Measurements from ENCODE around the gene BRME1. TPM values are rescaled to one million over a fixed set of nuclear protein-coding genes. Genes with fewer than 3 reads are reported as not detected.
"Not testable (repeated sequence)": the region's sequence is repeated elsewhere in the genome, so short reads cannot be mapped to it uniquely, and the experiment has no call there.

Gene BRME1
- polyA plus RNA-seq, 3 donors, result 1.1 to 3.7 (median 2.9) TPM

DNA sequence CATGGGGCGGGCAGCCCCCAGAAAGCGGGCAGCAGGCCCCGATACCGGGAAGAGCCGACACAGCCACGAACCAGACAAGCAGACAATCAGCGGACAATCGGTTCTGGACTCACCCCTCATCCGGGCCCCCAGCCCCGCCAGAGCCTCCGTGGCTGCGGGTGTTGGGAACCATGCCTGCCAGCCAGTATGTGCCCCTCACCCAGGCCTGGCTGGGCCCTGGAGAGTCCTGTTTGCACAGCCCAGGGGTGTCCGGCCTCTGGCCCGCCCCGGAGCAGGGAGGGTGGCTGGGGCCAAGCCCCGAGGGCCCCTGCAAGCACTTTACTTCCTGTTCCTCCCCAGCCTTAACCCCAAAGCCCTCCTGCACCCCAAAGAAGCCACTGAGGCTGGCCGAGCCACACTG is 24.5 kb upstream of the BRME1 start:
- 83 to 86% (median 85%) methylated on average over 13 to 17 of the region's 17 CpGs for WGBS, 3 donors
- H3K27ac ChIP-seq (ENCODE audit: low read depth, low read length), result no peak overlapping the region

DNA sequence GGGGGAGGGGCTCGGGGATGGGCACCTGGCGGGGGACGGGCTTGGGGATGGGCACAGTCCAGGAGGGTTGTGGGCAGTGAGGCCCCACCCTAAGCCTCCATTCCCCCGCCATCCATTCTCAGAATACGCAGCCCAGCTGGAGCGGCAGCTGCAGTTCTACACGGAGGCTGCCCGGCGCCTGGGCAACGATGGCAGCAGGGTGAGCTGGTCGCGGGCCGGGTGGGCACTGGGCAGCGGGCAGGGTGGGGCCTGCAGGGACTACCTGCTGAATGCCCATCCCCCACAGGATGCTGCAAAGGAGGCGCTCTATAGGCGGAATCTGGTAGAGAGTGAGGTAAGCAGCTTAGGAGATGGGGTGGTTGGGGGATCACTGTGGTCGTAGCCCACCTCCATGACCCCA is 24.0 kb upstream of the BRME1 start:
- 89 to 94% (median 89%) methylated on average over 13 to 17 of the region's 17 CpGs for WGBS, 3 donors
- H3K27ac ChIP-seq (ENCODE audit: low read depth, low read length), result no peak overlapping the region

DNA sequence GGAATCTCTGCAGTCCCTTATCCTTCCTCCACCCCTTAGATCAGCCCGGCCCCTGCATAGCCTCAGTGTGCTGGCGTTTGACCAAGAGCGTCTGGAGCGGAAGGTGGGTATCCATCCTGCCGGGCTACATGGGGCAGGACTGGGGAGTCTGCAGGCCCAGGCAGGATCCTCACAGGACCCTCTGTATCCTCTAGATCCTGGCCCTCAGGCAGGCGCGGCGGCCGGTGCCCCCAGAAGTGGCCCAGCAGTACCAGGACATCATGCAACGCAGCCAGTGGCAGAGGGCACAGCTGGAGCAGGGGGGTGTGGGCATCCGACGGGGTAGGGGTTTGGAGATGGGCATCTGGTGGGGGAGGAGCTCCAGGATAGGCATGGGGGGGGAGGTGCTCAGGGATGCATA is 23.4 kb upstream of the BRME1 start:
- H3K27ac ChIP-seq (ENCODE audit: low read depth, low read length), result no peak overlapping the region
- WGBS, 3 donors, result 87 to 89% (median 88%) methylated on average over 12 of the region's 12 CpGs

DNA sequence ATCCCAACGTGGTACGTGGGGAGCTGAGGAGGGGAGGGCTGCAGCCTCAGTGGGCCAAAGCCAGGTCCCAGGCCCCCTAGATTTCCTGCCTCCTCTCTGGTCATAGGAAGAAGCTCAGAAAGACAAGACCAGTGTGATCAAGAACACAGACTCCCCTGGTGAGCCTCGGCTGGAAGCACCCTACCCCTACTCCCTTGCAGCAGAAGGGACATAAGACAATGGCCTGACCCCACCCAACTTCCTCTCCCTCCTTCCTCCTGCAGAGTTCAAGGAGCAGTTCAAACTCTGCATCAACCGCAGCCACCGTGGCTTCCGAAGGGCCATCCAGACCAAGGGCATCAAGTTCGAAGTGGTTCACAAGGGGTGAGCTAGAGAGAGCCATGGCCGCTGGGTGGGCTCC is 20.8 kb upstream of the BRME1 start:
- 62 to 90% (median 67%) methylated on average over 8 of the region's 8 CpGs for WGBS, 3 donors
- H3K27ac ChIP-seq (ENCODE audit: low read depth, low read length), result no peak overlapping the region

DNA sequence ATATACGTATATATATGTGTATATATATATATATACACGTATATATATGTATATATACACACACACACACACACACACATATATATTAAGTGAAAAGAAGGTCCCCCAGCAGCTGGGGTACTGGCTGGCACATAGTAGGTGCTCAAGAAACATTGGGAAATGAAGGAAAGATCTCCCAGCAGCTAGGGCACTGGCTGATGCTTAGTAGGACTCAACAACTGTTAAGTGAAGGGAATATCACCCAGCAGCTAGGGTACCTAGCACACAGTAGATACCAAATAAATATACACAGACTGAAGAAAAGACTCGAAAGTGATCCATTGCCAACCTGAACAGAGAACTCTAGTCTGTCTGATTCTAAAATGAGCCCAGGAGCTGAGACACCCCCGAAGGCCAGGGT is 20.1 kb upstream of the BRME1 start:
- WGBS, 3 donors, result 79 to 92% (median 83%) methylated on average over 4 of the region's 4 CpGs

DNA sequence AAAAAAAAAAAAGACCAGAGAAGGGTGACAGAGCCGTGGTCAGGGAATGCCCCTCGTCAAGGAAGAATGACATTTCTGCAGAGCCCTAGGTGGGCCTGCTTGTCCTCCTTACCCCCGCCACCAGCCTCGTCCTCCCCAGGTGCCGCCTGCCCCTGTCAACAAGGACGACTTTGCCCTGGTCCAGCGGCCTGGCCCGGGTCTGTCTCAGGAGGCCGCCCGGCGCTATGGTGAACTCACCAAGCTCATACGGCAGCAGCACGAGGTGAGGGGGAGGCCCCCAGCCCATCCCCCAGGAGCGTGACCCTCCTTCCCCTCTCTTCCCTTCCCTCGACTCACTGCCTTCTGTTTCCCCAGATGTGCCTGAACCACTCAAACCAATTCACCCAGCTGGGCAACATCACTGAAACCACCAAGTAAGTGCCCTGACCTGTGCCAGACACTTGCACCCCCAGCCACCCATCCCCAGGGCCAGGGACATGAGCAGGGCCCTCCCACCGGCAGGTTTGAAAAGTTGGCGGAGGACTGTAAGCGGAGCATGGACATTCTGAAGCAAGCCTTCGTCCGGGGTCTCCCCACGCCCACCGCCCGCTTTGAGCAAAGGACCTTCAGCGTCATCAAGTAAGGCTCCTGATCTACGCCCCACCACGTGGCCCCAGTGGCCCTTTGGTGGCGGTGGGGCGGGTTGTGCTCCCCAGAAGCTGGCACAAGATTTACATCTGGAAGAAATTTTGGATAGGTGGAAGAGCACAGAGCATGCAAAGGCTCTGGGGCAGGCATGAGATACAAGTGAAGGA is 17.5 kb upstream of the BRME1 start:
- 95 to 96% (median 95%) methylated on average over 25 to 28 of the region's 28 CpGs for WGBS, 3 donors
- H3K27ac ChIP-seq (ENCODE audit: low read depth, low read length), result no peak overlapping the region

More for the DNA sequence above, 20.1 kb upstream of the BRME1 start:
- no peak overlapping the region for H3K27ac ChIP-seq (ENCODE audit: low read depth, low read length)

DNA sequence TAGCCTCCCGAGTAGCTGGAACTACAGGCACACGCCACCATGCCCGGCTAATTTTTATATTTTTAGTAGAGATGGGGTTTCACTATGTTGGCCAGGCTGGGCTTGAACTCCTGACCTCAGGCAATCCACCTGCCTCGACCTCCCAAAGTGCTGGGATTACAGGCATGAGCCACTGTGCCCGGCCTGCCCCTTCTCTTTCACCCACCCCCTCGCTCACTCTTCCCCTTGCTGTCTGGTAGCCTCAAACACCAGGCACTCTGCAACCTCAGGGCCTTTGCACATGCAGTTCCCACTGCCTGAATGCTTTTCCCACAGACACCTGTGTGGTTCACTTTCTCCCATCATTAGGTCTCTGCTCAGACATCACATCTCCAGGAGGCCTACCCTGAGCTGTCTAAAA is 16.2 kb upstream of the BRME1 start:
- H3K27ac ChIP-seq (ENCODE audit: low read depth, low read length), result not testable (repeated sequence)
- WGBS, 3 donors, result 95 to 98% (median 97%) methylated on average over 6 of the region's 6 CpGs

DNA sequence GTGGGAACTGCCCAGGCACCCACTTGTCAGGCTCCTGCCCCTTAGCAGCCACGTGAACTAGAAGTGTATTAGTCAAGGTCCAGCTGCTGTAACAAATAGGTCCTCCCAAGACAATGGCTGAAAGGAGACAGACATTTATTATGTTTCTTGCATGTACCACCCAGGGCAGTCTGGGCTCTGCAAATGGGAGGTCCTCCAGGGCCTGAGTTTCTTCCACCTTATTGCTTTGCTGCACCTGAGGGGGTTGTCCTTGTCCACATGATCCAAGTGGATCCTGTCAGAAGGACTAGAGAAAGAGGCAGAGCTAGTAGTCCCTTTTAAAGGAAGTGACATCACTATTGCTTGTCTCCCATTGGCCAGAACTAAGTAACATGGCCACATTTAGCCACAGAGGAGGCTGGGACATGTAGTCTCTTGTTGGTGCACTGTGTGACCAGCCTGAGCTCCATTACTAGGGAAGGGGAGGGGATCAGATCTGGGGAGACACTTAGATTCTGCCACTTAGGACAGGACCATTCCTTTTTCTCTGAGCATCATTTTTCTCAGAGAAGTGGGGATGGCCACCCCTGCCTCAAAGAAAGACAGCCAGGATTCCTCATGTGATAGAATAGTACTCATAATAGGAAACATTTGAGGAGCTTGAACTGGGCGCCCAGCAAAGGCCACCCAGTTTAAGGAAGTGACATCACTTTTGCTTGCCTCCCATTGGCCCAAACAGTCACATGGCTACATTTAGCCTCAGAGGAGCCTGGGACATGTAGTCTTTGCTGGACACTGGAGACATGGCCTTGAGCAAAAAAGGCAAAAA is 15.2 kb upstream of the BRME1 start:
- WGBS, 3 donors, result 83 to 87% (median 84%) methylated on average over 2 of the region's 2 CpGs

DNA sequence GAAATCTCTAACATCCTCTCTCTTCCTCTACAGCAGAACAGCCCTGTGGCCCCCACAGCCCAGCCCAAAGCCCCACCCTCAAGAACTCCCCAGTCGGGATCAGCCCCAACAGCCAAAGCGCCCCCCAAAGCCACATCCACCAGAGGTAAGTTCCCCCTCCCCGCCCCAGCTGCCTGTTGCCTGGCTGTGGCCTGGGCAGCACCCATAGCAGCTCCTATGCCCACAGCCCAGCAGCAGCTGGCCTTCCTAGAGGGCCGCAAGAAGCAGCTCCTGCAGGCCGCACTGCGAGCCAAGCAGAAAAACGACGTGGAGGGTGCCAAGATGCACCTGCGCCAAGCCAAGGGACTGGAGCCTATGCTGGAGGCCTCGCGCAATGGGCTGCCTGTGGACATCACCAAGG is 14.6 kb upstream of the BRME1 start:
- H3K27ac ChIP-seq (ENCODE audit: low read depth, low read length), result no peak overlapping the region
- WGBS, 3 donors, result 95 to 98% (median 96%) methylated on average over 11 of the region's 11 CpGs

More for the DNA sequence above, 15.2 kb upstream of the BRME1 start:
- no peak overlapping the region for H3K27ac ChIP-seq (ENCODE audit: low read depth, low read length)

DNA sequence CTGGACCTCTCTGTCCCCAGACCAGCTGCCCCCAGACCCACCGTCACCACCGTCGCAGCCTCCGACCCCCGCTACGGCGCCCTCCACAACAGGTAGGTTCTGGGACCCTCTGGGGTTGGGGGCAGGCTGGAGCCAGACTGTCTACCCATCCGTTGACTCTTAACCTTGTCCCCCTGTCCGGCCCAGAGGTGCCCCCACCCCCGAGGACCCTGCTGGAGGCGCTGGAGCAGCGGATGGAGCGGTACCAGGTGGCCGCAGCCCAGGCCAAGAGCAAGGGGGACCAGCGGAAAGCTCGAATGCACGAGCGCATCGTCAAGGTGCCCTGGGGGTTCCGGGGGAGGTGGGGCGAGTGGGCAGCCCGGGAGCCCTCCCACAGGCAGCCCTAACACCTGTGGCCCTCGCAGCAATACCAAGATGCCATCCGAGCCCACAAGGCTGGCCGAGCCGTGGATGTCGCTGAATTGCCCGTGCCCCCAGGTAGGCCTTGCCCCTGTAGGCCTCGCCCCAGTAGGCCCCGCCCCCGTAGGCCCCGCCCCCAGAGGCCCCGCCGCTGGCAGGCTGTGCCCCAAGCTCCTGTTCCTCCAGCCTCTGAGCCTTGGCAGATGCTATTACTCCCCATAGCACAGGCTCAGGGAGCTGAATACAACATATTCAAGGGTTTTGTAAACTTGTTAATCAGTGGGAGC is 13.0 kb upstream of the BRME1 start:
- no peak overlapping the region for H3K27ac ChIP-seq (ENCODE audit: low read depth, low read length)
- WGBS, 3 donors, result 86 to 91% (median 91%) methylated on average over 26 to 34 of the region's 34 CpGs

DNA sequence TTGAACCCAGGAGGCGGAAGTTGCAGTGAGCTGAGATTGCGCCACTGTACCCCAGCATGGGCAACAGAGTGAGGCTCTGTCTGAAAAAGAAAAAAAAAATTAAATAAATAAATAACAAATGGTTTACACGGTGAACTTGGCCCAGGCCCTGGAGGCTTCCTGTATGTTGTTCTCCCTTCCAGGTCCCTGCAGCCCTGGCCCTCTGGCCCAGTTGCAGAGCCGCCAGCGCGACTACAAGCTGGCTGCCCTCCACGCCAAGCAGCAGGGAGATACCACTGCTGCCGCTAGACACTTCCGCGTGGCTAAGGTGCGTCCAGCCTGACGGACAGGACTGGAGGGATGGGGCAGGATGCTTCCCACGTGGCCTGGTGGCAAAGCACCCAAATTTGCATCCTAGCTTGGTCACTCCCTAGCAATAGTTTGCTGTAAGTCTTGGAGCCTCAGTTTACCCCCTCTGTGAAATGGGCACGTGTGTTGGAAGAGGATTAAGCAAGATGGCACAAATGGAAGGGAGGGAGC is 12.0 kb upstream of the BRME1 start:
- WGBS, 3 donors, result 72 to 87% (median 73%) methylated on average over 14 of the region's 14 CpGs
- no peak overlapping the region for H3K27ac ChIP-seq (ENCODE audit: low read depth, low read length)

DNA sequence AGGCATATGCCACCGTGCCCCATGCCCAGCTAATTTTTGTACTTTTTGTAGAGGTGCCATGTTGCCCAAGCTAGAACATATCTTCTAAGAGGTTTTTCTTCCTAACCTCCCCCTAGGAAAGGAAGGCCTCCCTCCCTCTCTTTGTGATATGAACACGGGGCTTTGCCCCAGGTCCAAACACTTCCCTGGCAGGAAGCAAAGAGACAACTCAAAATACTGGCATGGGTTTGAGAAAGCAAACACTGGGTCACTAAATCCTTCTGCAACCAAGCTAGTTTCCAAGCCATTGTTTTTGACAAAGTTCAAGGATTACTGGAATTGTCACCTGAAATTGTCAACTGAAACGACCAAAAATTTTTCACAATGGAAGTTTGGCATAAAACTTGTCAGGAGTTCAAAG is 8.9 kb upstream of the BRME1 start:
- no peak overlapping the region for H3K27ac ChIP-seq (ENCODE audit: low read depth, low read length)
- 67 to 88% (median 83%) methylated on average over 3 of the region's 3 CpGs for WGBS, 3 donors

DNA sequence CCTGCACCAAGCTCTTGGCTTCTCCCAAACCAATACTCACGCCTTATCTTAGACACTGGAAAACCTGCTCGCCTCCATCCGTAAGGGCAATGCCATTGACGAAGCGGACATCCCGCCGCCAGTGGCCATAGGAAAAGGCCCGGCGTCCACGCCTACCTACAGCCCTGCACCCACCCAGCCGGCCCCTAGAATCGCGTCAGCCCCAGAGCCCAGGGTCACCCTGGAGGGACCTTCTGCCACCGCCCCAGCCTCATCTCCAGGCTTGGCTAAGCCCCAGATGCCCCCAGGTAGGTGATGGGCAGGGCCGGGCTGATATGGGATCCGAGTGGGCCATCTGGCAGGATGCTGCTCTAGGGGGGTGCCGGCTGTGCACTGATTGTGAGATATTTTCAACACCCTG is 7.4 kb upstream of the BRME1 start:
- H3K27ac ChIP-seq (ENCODE audit: low read depth, low read length), result no peak overlapping the region
- WGBS, 3 donors, result 94 to 95% (median 95%) methylated on average over 17 of the region's 17 CpGs

DNA sequence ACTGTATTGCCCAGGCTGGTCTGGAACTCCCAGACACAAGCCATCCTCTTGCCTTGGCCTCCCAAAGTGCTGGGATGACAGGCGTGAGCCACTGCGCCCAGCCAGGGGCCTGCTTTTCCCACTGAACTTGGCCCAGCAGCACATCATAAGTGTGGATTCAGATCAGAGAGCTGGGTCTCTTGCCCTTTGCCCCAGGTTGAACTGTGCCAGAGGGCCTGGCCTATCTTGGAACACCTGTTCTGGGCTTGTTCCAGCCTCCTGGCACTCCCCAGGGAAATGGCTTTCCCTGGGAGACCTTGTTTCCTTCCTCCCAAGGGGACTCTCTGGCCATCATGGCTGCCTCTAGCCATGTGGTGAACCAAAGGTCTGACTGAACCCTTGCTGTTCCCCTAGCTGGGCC is 3.5 kb upstream of the BRME1 start:
- WGBS, 3 donors, result 59 to 100% (median 97%) methylated on average over 2 of the region's 2 CpGs
- no peak overlapping the region for H3K27ac ChIP-seq (ENCODE audit: low read depth, low read length)

DNA sequence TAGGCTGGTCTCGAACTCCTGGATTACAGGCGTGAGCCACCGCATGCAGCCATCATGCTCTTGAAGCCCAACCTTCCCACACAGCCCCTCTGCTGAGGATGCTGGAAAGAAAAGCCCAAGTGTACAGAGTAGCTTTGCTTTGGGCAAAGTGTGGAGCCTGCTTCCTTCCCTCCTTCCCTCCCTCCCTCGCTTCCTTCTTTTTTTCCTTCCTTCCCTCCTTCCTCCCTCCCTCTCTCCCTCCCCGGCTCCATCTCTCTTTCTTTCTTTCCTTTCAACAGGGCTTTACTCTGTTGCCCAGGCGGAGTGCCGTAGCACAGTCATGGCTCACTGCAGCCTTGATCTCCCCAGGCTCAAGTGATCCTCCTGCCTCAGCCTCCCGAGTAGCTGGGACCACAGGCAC is 2.8 kb upstream of the BRME1 start:
- H3K27ac ChIP-seq (ENCODE audit: low read depth, low read length), result no peak overlapping the region
- 84 to 88% (median 85%) methylated on average over 8 of the region's 8 CpGs for WGBS, 3 donors

DNA sequence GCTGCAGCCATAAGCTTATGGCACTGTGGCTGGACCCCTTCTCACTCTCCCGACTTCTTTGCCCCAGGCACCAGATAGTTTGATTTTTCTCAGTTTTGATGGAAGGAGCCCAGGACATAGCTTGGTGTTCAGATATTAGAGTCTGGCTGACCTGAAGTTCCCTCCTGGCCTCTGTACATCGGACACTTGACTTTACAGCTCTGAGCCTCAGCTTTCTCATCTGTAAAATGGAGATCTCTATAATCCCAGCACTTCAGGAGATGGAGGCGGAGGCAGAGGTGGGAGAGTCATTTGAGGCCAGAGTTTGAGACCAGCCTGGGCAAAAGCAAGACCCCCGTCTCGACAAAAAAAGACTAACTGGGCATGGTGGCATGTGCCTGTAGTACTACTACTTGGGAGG is 993 bp upstream of the BRME1 start:
- 87 to 96% (median 94%) methylated on average over 5 of the region's 5 CpGs for WGBS, 3 donors
- H3K27ac ChIP-seq (ENCODE audit: low read depth, low read length), result no peak overlapping the region

DNA sequence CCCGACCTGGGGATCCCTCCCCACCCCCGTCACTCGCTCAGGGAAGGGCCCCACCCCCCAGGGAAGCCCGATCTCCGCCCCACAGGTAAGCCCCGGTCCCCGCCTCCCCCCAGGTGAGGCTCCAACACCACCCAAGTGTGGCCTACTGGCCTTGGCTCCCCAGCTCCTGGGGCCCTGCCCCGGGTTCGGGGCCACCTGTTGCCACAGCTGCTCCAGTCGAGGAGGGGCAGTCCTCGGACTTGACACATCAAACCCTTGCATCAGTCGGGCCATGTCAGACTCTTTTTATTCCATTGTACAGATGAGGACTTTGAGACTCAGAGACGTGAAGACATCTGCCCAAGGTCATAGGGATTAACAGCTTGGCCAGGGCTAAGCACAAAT is 596 bp upstream of the BRME1 start:
- 1 to 2% (median 2%) methylated on average over 6 to 13 of the region's 13 CpGs for WGBS, 3 donors
- no peak overlapping the region for H3K27ac ChIP-seq (ENCODE audit: low read depth, low read length)

DNA sequence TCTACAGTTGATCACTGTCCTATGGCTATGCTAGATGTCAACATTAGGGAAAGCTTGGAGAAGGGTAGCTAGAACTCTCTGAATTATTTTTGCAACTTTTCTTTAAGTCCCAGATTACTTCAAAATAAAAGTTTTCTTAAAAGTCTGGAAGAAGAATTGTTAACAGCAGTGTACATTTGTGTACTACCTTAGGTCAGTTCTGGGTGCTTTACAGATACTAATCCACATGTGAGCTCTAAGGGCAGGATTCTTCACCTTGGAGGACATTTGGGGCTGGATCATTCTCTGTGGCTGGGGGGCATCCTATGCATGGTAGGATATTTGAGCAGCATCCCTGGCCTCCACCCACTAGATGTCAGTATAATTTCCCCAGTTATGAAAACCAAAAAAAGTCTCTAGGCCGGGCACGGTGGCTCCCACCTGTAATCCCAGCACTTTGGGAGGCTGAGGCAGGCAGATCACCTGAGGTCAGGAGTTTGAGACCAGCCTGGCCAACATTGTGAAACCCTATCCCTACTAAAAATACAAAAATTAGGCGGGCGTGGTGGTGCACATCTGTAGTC is 2.8 kb downstream of the BRME1 start:
- WGBS, 3 donors, result 62 to 77% (median 63%) methylated on average over 4 of the region's 4 CpGs
- no peak overlapping the region for H3K27ac ChIP-seq (ENCODE audit: low read depth, low read length)

Data from adipose tissue (tissue), 3 donors.